Measurements from ENCODE around the gene CFHR5.
"Not testable (repeated sequence)": the region's sequence is repeated elsewhere in the genome, so short reads cannot be mapped to it uniquely, and the experiment has no call there.

CFHR5 gene

GRCh38 chr1:196977278-196977677 lies at the start of gene CFHR5:
CFHR5 (plus strand) TSS chr1:196977556; CDS start chr1:196977665, 109 bp downstream.
- H3K4me3 ChIP-seq (ENCODE audit: severe bottlenecking): no peak within 1 kb of the TSS
- ATAC-seq (ENCODE audit: low read depth) (no peak), DNase-seq (ENCODE audit: low spot score) (no peak)
- H3K9me3 ChIP-seq (ENCODE audit: severe bottlenecking): no peaks in the 10 kb centered on the region
- no peak for TF ChIP-seq CTCF (IDR thresholded peaks at IDR 0.05; ENCODE audit: poor library complexity, severe bottlenecking)
- no peak within 1 kb of the TSS for H3K27ac ChIP-seq (ENCODE audit: poor library complexity, severe bottlenecking)
- no peaks in the 10 kb centered on the region for H3K36me3 ChIP-seq (ENCODE audit: low read depth)
- H3K4me1 ChIP-seq (ENCODE audit: insufficient read depth, poor library complexity, severe bottlenecking): no peaks in the 10 kb centered on the region
- H3K27me3 ChIP-seq (ENCODE audit: insufficient read depth, poor library complexity, severe bottlenecking): peaks cover 2% of the 10 kb centered on the region

GRCh38 chr1:196932853-196933252 lies 44.5 kb upstream of the CFHR5 start:
- not testable (repeated sequence) for H3K27ac ChIP-seq (ENCODE audit: poor library complexity, severe bottlenecking); H3K4me1 ChIP-seq (ENCODE audit: insufficient read depth, poor library complexity, severe bottlenecking); H3K4me3 ChIP-seq (ENCODE audit: severe bottlenecking); H3K27me3 ChIP-seq (ENCODE audit: insufficient read depth, poor library complexity, severe bottlenecking); ATAC-seq (ENCODE audit: low read depth); DNase-seq (ENCODE audit: low spot score); H3K9me3 ChIP-seq (ENCODE audit: severe bottlenecking); H3K36me3 ChIP-seq (ENCODE audit: low read depth)

GRCh38 chr1:196933531-196934189 lies 43.7 kb upstream of the CFHR5 start:
- Histone ChIP-seq H3K9me3 (ENCODE audit: severe bottlenecking) (no peaks in the 10 kb centered on the region), H3K4me3 (ENCODE audit: severe bottlenecking) (no peak overlapping the region), H3K4me1 (ENCODE audit: insufficient read depth, poor library complexity, severe bottlenecking) (no peaks in the 10 kb centered on the region), H3K36me3 (ENCODE audit: low read depth) (no peaks in the 10 kb centered on the region), H3K27ac (ENCODE audit: poor library complexity, severe bottlenecking) (no peak overlapping the region), H3K27me3 (ENCODE audit: insufficient read depth, poor library complexity, severe bottlenecking) (no peaks in the 10 kb centered on the region)
- ATAC-seq (ENCODE audit: low read depth) (no peak; the same call in 2 of the 3 replicates), DNase-seq (ENCODE audit: low spot score) (no peak)
- no peak for TF ChIP-seq CTCF (IDR thresholded peaks at IDR 0.05; ENCODE audit: poor library complexity, severe bottlenecking)

- not testable (repeated sequence) for H3K9me3 ChIP-seq (ENCODE audit: severe bottlenecking); H3K4me3 ChIP-seq (ENCODE audit: severe bottlenecking); H3K27me3 ChIP-seq (ENCODE audit: insufficient read depth, poor library complexity, severe bottlenecking); DNase-seq (ENCODE audit: low spot score); H3K27ac ChIP-seq (ENCODE audit: poor library complexity, severe bottlenecking); H3K36me3 ChIP-seq (ENCODE audit: low read depth); H3K4me1 ChIP-seq (ENCODE audit: insufficient read depth, poor library complexity, severe bottlenecking); ATAC-seq (ENCODE audit: low read depth)
These were observed 35.9 kb upstream of the CFHR5 start for GRCh38 chr1:196941474-196941873.

- not testable (repeated sequence) for H3K4me3 ChIP-seq (ENCODE audit: severe bottlenecking); H3K27ac ChIP-seq (ENCODE audit: poor library complexity, severe bottlenecking); H3K27me3 ChIP-seq (ENCODE audit: insufficient read depth, poor library complexity, severe bottlenecking); H3K4me1 ChIP-seq (ENCODE audit: insufficient read depth, poor library complexity, severe bottlenecking); DNase-seq (ENCODE audit: low spot score); H3K9me3 ChIP-seq (ENCODE audit: severe bottlenecking); H3K36me3 ChIP-seq (ENCODE audit: low read depth); ATAC-seq (ENCODE audit: low read depth)
These were observed 33.8 kb upstream of the CFHR5 start, which contains the start of gene CFHR2 for GRCh38 chr1:196943568-196943967. CFHR2 (plus strand) TSS chr1:196943738; CDS start chr1:196943881, 143 bp downstream.

- no peak overlapping the region for H3K4me3 ChIP-seq (ENCODE audit: severe bottlenecking)
- no peak for TF ChIP-seq CTCF (IDR thresholded peaks at IDR 0.05; ENCODE audit: poor library complexity, severe bottlenecking)
- DNase-seq (ENCODE audit: low spot score): no peak
- H3K27ac ChIP-seq (ENCODE audit: poor library complexity, severe bottlenecking): no peak overlapping the region
- H3K27me3 ChIP-seq (ENCODE audit: insufficient read depth, poor library complexity, severe bottlenecking): no peaks in the 10 kb centered on the region
- no peaks in the 10 kb centered on the region for H3K36me3 ChIP-seq (ENCODE audit: low read depth)
- no peaks in the 10 kb centered on the region for H3K9me3 ChIP-seq (ENCODE audit: severe bottlenecking)
- H3K4me1 ChIP-seq (ENCODE audit: insufficient read depth, poor library complexity, severe bottlenecking): no peaks in the 10 kb centered on the region
- ATAC-seq (ENCODE audit: low read depth): no peak
These were observed 25.5 kb upstream of the CFHR5 start for GRCh38 chr1:196951711-196952394.

All from RWPE2 (cell line).